Transverse colon (tissue), 4 donors: ENCODE data around the gene PJA2.

ENCODE experiments used
- EP300 ChIP-seq: sonication (generic); formaldehyde crosslinking; IDR thresholded peaks from one replicate; pipeline ENCODE4 v1.6.1; 2017; ENCODE audit warnings: antibody characterized with exemption, low read depth
- POLR2A ChIP-seq: fragments of 450-650 bp; IDR thresholded peaks from one replicate; pipeline ENCODE4 v1.6.1; 2016; ENCODE audit warnings: antibody characterized with exemption, mild to moderate bottlenecking, moderate library complexity
- POLR2AphosphoS5 ChIP-seq, 3 donors: sonication (generic); formaldehyde crosslinking; IDR thresholded peaks; one replicate each; pipeline ENCODE4 v1.6.1; 2016; ENCODE audit warnings: antibody characterized with exemption in 3 of 3
- TF ChIP-seq, protein P1 (sequence below), 5 experiments: fragments of 200-600 bp in 3 of 5; fragments of 450-650 bp in 2 of 5; sonication (generic) in 3 of 5; IDR thresholded peaks; 1 replicate in 2 of 5; 2 replicates in 3 of 5; pipeline ENCODE4 v1.5.1; 2016 to 2017; ENCODE audit warnings: antibody characterized with exemption in 5 of 5, inconsistent platforms in 3 of 5, mild to moderate bottlenecking in 2 of 5, moderate library complexity in 1 of 5

- TF ChIP-seq, protein P1, sequence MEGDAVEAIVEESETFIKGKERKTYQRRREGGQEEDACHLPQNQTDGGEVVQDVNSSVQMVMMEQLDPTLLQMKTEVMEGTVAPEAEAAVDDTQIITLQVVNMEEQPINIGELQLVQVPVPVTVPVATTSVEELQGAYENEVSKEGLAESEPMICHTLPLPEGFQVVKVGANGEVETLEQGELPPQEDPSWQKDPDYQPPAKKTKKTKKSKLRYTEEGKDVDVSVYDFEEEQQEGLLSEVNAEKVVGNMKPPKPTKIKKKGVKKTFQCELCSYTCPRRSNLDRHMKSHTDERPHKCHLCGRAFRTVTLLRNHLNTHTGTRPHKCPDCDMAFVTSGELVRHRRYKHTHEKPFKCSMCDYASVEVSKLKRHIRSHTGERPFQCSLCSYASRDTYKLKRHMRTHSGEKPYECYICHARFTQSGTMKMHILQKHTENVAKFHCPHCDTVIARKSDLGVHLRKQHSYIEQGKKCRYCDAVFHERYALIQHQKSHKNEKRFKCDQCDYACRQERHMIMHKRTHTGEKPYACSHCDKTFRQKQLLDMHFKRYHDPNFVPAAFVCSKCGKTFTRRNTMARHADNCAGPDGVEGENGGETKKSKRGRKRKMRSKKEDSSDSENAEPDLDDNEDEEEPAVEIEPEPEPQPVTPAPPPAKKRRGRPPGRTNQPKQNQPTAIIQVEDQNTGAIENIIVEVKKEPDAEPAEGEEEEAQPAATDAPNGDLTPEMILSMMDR (IDR thresholded peaks at IDR 0.05), result no peak
- TF ChIP-seq EP300 (no peak), POLR2A (no peak), POLR2AphosphoS5 (IDR thresholded peaks at IDR 0.05) (no peak)
These were observed 85.4 kb downstream of the PJA2 start for GRCh38 chr5:109324351-109324750.
